ENCODE measurements around the gene KIF3C. TPM values are rescaled to one million over a fixed set of nuclear protein-coding genes. Genes with fewer than 3 reads are reported as not detected.

KIF3C gene
- total RNA-seq, 1 donor = 11.8 TPM

Small RNA genes within 50 kb of the gene (small RNA-seq; reads per million reads assigned to genes)
- not detected for gene NDUFB4P4
- gene UQCRHP2 = not detected

Other genes starting within 250 kb of the KIF3C start
- gene ASXL2, start 104.0 kb downstream of the KIF3C start, total RNA-seq (ENCODE audit: low replicate concordance) = 11.7 and 22.0 TPM in 2 replicates
- gene RAB10, start 51.6 kb upstream of the KIF3C start, total RNA-seq (ENCODE audit: low replicate concordance) = 234 and 357 TPM in 2 replicates
- gene GAREM2, start 190.6 kb upstream of the KIF3C start, total RNA-seq (ENCODE audit: low replicate concordance) = 0.57 and 2.4 TPM in 2 replicates

Measured in fibroblast of the aortic adventitia (primary cell).